ENCODE results near the gene IZUMO1. TPM values are rescaled to one million over a fixed set of nuclear protein-coding genes. Genes with fewer than 3 reads are reported as not detected.
A peak's percentile ranks its signal among the peaks of the same experiment; 100 is the strongest.

IZUMO1 gene
- total and polyA plus RNA-seq, 2 of the 13 experiments (the other 11 are each of a cell fraction or from before 2014, with no cell fraction given), result 0.07 to 0.22 TPM

GRCh38 chr19:48745208-48745995, 1.3 kb downstream of the IZUMO1 start (continued):
- TF ChIP-seq GMEB1 (CRISPR knock-in tag; IDR thresholded peaks at IDR 0.05; ENCODE audit: borderline replicate concordance) (peak; percentile 17; the same call in 1 of the 2 replicates), ZNF263 (CRISPR knock-in tag; IDR thresholded peaks at IDR 0.05) (no peak), ZFP90 (CRISPR knock-in tag; IDR thresholded peaks at IDR 0.05; ENCODE audit: borderline replicate concordance) (no peak), CEBPZ (IDR thresholded peaks at IDR 0.05; ENCODE audit: low read length) (no peak), CBFB (CRISPR knock-in tag; IDR thresholded peaks at IDR 0.05) (no peak), TFE3 (CRISPR knock-in tag; IDR thresholded peaks at IDR 0.05) (no peak), XRCC5 (optimal IDR thresholded peaks at IDR 0.05; ENCODE audit: low read length) (no peak), ZNF383 (CRISPR knock-in tag; IDR thresholded peaks at IDR 0.05; ENCODE audit: borderline replicate concordance) (no peak), ZNF468 (CRISPR knock-in tag; IDR thresholded peaks at IDR 0.05) (no peak), REST (IDR thresholded peaks at IDR 0.05; ENCODE audit: borderline replicate concordance in 1 of 2, low read depth in 1 of 2, low read length in 2 of 2) (no peak), SP140L (CRISPR knock-in tag; IDR thresholded peaks at IDR 0.05; ENCODE audit: borderline replicate concordance) (no peak), ZNF3 (CRISPR knock-in tag; IDR thresholded peaks at IDR 0.05) (no peak), ZNF850 (CRISPR knock-in tag; conservative IDR thresholded peaks at IDR 0.05) (no peak), ZNF451 (CRISPR knock-in tag; IDR thresholded peaks at IDR 0.05) (no peak), ZNF800 (CRISPR knock-in tag; IDR thresholded peaks at IDR 0.05) (no peak), HOXA3 (CRISPR knock-in tag; IDR thresholded peaks at IDR 0.05) (0 out of 2 replicates have a peak, but pooled peaks have one; percentile 12), ZNF546 (CRISPR knock-in tag; conservative IDR thresholded peaks at IDR 0.05) (no peak)

All from HepG2 (cell line).